ENCODE measurements around the gene CACNB4.

- TF ChIP-seq EZH2 (IDR thresholded peaks at IDR 0.05; ENCODE audit: borderline replicate concordance, low read length), result no peak
- TF ChIP-seq CTCF (conservative IDR thresholded peaks at IDR 0.05 in 1 of 2, IDR thresholded peaks at IDR 0.05 in 1 of 2; ENCODE audit: extremely low read depth in 1 of 2, insufficient read depth in 1 of 2, low read depth in 1 of 2, low read length in 2 of 2), result no peak
Observed at GRCh38 chr2:151946250-151946884, 152.5 kb downstream of the CACNB4 start.

Data from mammary epithelial cell (primary cell).